Ishikawa (cell line): ENCODE measurements around the gene SLAIN2.

Experiments used
- CEBPB ChIP-seq: IDR thresholded peaks from 2 replicates; pipeline ENCODE4 v1.6.1; 2012
- CREB1 ChIP-seq: IDR thresholded peaks from 2 replicates; pipeline ENCODE4 v1.6.1; 2012; ENCODE audit warnings: low read depth
- EGR1 ChIP-seq: IDR thresholded peaks from 2 replicates; pipeline ENCODE4 v1.6.1; 2012
- EP300 ChIP-seq: IDR thresholded peaks from 2 replicates; pipeline ENCODE4 v1.6.1; 2012; ENCODE audit warnings: borderline replicate concordance
- FOXM1 ChIP-seq: IDR thresholded peaks from 2 replicates; pipeline ENCODE4 v1.6.1; 2012; ENCODE audit warnings: low read depth, borderline replicate concordance
- NFIC ChIP-seq: IDR thresholded peaks from 2 replicates; pipeline ENCODE4 v1.6.1; 2012
- RAD21 ChIP-seq: IDR thresholded peaks from 2 replicates; pipeline ENCODE4 v1.6.1; 2012; ENCODE audit warnings: low read depth
- TAF1 ChIP-seq: IDR thresholded peaks from 2 replicates; pipeline ENCODE4 v1.6.1; 2012; ENCODE audit warnings: low read depth, mild to moderate bottlenecking
- TCF12 ChIP-seq: IDR thresholded peaks from 2 replicates; pipeline ENCODE4 v1.6.1; 2012; ENCODE audit warnings: low read depth
- TEAD4 ChIP-seq: IDR thresholded peaks from 2 replicates; pipeline ENCODE4 v1.6.1; 2012
- YY1 ChIP-seq: IDR thresholded peaks from 2 replicates; pipeline ENCODE4 v1.6.1; 2012; ENCODE audit warnings: low read depth
- ZBTB7A ChIP-seq: IDR thresholded peaks from 2 replicates; pipeline ENCODE4 v1.6.1; 2012; ENCODE audit warnings: low read depth
- TF ChIP-seq, protein P1 (sequence below): IDR thresholded peaks from 2 replicates; pipeline ENCODE4 v1.6.1; 2012
- TF ChIP-seq, protein P2 (sequence below): IDR thresholded peaks from 2 replicates; pipeline ENCODE4 v1.6.1; 2012
- TF ChIP-seq, protein P3 (sequence below): IDR thresholded peaks from 2 replicates; pipeline ENCODE4 v1.6.1; 2012; ENCODE audit warnings: low read depth, mild to moderate bottlenecking

SLAIN2 gene

DNA sequence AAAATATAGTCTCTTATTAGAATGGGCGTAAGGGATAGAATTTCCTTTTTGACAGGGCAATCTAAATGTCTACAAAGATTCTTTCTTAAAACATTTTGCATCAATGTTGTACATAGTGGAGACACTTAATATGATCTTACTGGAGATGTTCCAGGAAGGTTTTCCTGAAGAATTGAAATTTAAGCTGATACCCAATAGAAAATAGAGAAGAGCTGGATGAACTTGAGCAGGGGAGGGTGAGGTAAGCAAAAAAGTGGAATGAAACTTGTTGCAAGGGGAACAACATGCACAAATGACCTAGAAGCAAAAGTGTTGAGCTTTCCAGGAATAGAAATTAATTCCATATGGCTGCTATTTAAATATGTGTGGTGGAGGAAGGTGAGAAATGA lies 19.7 kb downstream of the SLAIN2 start:
- TF ChIP-seq TAF1 (no peak), NFIC (no peak), ZBTB7A (no peak), CREB1 (no peak), RAD21 (no peak)
- TF ChIP-seq, protein P1, sequence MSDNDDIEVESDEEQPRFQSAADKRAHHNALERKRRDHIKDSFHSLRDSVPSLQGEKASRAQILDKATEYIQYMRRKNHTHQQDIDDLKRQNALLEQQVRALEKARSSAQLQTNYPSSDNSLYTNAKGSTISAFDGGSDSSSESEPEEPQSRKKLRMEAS, result no peak
- TF ChIP-seq, protein P2, sequence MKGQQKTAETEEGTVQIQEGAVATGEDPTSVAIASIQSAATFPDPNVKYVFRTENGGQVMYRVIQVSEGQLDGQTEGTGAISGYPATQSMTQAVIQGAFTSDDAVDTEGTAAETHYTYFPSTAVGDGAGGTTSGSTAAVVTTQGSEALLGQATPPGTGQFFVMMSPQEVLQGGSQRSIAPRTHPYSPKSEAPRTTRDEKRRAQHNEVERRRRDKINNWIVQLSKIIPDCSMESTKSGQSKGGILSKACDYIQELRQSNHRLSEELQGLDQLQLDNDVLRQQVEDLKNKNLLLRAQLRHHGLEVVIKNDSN, result no peak

DNA sequence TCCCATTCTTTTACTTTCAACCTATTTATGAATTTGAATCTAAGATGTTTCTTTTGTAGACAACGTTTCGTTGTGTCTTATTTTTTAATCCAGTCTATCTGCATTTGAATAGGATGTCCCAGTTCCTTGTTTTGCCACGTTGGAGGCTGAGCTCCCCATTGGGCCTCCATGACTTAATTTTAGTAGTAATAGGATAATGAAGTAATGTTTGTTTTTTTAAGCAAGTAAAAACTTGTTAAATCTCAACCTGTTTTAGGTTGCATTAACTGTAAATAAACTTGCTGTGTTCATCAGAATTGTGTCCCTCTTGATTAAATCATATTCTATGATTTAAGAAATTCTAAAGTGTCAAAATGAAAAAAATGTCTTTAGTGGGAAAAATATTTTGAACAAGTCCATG lies 25.3 kb downstream of the SLAIN2 start:
- no peak for TF ChIP-seq ZBTB7A
- no peak for TF ChIP-seq TAF1
- TF ChIP-seq EGR1, result no peak

DNA sequence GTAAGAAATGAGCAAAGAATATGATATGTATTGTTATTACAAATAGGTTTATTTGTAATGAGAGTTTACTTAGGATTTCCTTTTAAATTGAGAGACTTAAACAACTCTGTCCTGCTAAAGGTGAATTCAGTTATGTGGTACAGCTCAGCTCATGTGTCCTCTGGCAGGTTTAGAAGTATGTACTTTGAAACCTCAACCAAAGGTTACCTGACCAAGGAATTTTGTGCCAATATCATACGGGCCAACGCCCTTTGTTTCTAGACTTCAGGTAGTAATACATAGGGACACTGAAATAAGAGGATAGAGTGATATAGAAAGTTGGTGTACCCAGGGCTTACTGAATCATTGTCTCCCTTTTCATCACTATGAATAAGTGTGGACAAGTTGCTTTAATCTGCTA lies 25.7 kb downstream of the SLAIN2 start:
- TF ChIP-seq, protein P3, sequence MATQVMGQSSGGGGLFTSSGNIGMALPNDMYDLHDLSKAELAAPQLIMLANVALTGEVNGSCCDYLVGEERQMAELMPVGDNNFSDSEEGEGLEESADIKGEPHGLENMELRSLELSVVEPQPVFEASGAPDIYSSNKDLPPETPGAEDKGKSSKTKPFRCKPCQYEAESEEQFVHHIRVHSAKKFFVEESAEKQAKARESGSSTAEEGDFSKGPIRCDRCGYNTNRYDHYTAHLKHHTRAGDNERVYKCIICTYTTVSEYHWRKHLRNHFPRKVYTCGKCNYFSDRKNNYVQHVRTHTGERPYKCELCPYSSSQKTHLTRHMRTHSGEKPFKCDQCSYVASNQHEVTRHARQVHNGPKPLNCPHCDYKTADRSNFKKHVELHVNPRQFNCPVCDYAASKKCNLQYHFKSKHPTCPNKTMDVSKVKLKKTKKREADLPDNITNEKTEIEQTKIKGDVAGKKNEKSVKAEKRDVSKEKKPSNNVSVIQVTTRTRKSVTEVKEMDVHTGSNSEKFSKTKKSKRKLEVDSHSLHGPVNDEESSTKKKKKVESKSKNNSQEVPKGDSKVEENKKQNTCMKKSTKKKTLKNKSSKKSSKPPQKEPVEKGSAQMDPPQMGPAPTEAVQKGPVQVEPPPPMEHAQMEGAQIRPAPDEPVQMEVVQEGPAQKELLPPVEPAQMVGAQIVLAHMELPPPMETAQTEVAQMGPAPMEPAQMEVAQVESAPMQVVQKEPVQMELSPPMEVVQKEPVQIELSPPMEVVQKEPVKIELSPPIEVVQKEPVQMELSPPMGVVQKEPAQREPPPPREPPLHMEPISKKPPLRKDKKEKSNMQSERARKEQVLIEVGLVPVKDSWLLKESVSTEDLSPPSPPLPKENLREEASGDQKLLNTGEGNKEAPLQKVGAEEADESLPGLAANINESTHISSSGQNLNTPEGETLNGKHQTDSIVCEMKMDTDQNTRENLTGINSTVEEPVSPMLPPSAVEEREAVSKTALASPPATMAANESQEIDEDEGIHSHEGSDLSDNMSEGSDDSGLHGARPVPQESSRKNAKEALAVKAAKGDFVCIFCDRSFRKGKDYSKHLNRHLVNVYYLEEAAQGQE, result no peak
- TF ChIP-seq FOXM1, result no peak

DNA sequence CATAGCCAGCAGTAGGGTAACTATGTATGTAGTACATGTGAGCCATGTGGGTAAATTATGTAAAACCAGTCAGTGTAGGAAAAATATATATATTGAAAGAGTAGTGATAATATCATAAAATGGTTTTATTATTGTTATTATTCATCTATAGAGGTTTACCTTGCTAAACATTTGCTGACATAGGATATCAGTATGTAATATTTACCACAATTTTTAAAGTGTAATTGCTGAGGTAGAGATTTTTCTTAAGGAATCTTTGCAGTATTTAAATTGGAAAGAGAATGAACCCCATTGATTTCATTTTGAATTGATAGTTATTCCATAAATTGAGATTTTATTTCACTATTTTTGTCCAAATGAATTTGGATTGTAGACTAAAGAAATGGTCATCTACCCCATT lies 27.1 kb downstream of the SLAIN2 start:
- no peak for TF ChIP-seq CREB1

DNA sequence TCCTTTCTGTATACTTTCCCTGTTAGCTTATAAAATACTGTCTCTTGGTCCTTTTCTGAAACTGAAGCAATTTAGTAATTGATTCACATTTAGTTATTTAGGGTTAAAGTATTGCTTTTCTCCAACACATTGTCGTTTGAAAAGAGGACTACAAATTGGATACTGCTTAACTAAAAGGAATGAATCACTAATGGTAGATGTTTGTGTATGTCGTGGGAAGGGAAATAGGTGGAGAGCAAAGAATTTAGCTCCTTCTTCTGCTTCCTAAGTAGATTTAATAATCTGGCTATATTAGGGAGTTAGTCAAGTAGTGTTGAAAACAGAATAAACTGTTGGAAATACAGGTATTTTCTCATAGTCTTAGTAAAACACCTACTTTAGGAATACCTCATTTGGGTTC lies 27.9 kb downstream of the SLAIN2 start:
- TF ChIP-seq CREB1, result no peak
- no peak for TF ChIP-seq RAD21
- no peak for TF ChIP-seq NFIC
- no peak for TF ChIP-seq ZBTB7A
- TF ChIP-seq, protein P3, result no peak
- no peak for TF ChIP-seq TAF1
- no peak for TF ChIP-seq CEBPB
- no peak for TF ChIP-seq YY1
- no peak for TF ChIP-seq TCF12
- TF ChIP-seq FOXM1, result no peak
- TF ChIP-seq, protein P2, result no peak
- no peak for TF ChIP-seq EP300
- TF ChIP-seq, protein P1, result no peak
- no peak for TF ChIP-seq TEAD4
- no peak for TF ChIP-seq EGR1

DNA sequence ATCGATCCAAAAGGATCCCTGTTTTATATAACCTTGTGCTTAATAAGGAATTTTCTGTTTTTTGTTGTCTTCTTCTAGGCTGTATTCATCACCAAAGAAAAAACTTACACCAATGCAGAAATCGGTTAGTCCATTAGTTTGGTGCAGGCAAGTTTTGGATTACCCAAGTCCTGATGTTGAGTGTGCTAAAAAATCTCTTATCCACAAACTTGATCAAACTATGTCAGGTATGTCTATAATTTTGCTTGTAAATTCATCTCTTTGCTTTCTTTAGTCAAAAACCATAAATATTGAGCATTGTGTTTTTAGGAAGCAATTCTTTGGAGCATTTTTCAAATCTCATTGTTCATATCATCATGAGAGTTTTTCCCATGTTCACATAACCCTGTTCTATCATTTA lies 28.4 kb downstream of the SLAIN2 start:
- TF ChIP-seq NFIC (no peak), TCF12 (no peak), EGR1 (no peak), EP300 (no peak), CEBPB (no peak)

DNA sequence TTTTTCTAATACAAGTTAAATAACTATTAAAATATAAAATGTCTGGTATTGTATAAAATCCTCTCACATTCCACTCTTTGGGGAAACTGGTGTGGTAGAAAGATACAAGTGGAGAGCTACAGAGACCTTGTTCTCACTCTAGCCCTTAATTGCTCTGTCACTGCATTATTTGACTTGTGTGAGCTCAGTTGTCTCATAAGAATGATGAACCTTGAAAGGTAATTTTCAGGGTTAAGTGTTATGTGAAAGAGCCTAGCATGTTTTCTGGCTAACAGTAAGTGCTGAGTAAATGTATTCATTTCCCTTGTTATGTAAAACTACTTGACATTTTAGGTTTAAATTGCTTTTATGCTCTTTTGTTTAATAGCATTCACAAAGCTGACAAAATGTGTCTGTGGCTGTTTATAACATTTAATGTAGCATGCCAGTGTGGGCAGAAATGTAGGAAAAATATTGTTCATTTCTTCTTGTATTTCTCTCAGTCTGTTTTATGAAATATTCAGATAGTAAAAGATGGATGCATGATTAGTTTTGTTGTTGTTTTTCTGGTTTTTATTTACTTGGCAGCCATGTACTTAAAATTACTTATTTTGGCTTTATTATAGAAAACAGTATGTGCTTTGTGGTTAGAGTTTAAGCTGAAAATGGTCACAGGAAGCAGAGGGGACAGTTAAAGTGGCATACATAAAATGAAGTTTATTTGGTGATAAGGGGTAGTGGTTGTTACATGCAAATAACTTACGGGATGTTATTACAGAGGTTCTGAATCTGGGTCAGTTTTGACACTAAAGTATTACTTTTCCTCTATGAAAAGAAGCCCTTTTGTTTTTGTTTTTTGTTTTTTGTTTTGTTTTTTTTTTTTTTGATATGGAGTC lies 29.2 kb downstream of the SLAIN2 start:
- TF ChIP-seq TCF12, result no peak
- TF ChIP-seq, protein P2, result no peak
- TF ChIP-seq NFIC, result no peak
- no peak for TF ChIP-seq CEBPB
- TF ChIP-seq TEAD4, result no peak
- no peak for TF ChIP-seq EGR1
